DOHH2 (cell line): ENCODE results near the gene PRRC2A.

Source experiments
- H3F3A ChIP-seq: fragments of 200-600 bp; sonication (generic), shearing (Covaris generic); 2 replicates; pipeline ENCODE4 v1.6.0; 2016; ENCODE audit warnings: antibody characterized with exemption, mild to moderate bottlenecking; ENCODE audit not compliant: control insufficient read depth, insufficient read depth
- H3K27ac ChIP-seq: fragments of 200-600 bp; sonication (generic); 2 replicates; pipeline ENCODE4 v1.5.1; 2014; ENCODE audit warnings: low read depth, mild to moderate bottlenecking, low read length, moderate library complexity
- H3K27me3 ChIP-seq: fragments of 200-600 bp; sonication (generic); 2 replicates; pipeline ENCODE4 v1.6.1; 2014; ENCODE audit warnings: mild to moderate bottlenecking, low read length, mixed read lengths; ENCODE audit not compliant: control insufficient read depth
- H3K36me3 ChIP-seq: fragments of 200-600 bp; sonication (generic); 2 replicates; pipeline ENCODE4 v1.6.1; 2014; ENCODE audit warnings: mild to moderate bottlenecking, low read length, moderate library complexity, mixed read lengths; ENCODE audit not compliant: control insufficient read depth
- H3K4me1 ChIP-seq: fragments of 200-600 bp; sonication (generic); 2 replicates; pipeline ENCODE4 v1.6.1; 2014; ENCODE audit warnings: mild to moderate bottlenecking, low read length, mixed read lengths; ENCODE audit not compliant: control insufficient read depth
- H3K4me2 ChIP-seq: fragments of 200-600 bp; sonication (generic); 2 replicates; pipeline ENCODE4 v1.6.0; 2014; ENCODE audit warnings: mild to moderate bottlenecking, low read length, moderate library complexity
- H3K4me3 ChIP-seq: fragments of 200-600 bp; sonication (generic); 2 replicates; pipeline ENCODE4 v1.5.1; 2014; ENCODE audit warnings: mild to moderate bottlenecking, low read length, mixed read lengths
- H3K79me2 ChIP-seq: fragments of 200-600 bp; sonication (generic); 2 replicates; pipeline ENCODE4 v1.6.1; 2014; ENCODE audit warnings: mild to moderate bottlenecking, low read length, mixed read lengths; ENCODE audit not compliant: control insufficient read depth
- H3K9me2 ChIP-seq: fragments of 200-600 bp; sonication (generic); replicated peaks from 2 replicates; pipeline ENCODE4 v1.6.1; 2014; ENCODE audit warnings: mild to moderate bottlenecking, low read length, mixed read lengths; ENCODE audit not compliant: control insufficient read depth
- H3K9me3 ChIP-seq: fragments of 200-600 bp; sonication (generic); 2 replicates; pipeline ENCODE4 v1.6.1; 2014; ENCODE audit warnings: antibody characterized with exemption, low read length, mixed read lengths; ENCODE audit not compliant: control insufficient read depth, insufficient read depth
- H4K20me1 ChIP-seq: fragments of 200-600 bp; sonication (generic); 2 replicates; pipeline ENCODE4 v1.6.0; 2014; ENCODE audit warnings: low read depth, mild to moderate bottlenecking, antibody characterized with exemption, low read length, moderate library complexity; ENCODE audit not compliant: control insufficient read depth, insufficient read depth
- EZH2phosphoT487 ChIP-seq: fragments of 200-600 bp; sonication (generic); IDR thresholded peaks from 2 replicates; pipeline ENCODE4 v1.6.1; 2017; ENCODE audit warnings: borderline replicate concordance, mild to moderate bottlenecking, antibody characterized with exemption, low read length, moderate library complexity, mixed read lengths
- TF ChIP-seq, protein P1 (sequence below): fragments of 200-600 bp; sonication (generic); IDR thresholded peaks from one replicate; pipeline ENCODE4 v1.5.1; 2014; ENCODE audit warnings: antibody characterized with exemption, mild to moderate bottlenecking, low read depth, low read length; ENCODE audit not compliant: poor library complexity, severe bottlenecking

The PRRC2A gene

DNA sequence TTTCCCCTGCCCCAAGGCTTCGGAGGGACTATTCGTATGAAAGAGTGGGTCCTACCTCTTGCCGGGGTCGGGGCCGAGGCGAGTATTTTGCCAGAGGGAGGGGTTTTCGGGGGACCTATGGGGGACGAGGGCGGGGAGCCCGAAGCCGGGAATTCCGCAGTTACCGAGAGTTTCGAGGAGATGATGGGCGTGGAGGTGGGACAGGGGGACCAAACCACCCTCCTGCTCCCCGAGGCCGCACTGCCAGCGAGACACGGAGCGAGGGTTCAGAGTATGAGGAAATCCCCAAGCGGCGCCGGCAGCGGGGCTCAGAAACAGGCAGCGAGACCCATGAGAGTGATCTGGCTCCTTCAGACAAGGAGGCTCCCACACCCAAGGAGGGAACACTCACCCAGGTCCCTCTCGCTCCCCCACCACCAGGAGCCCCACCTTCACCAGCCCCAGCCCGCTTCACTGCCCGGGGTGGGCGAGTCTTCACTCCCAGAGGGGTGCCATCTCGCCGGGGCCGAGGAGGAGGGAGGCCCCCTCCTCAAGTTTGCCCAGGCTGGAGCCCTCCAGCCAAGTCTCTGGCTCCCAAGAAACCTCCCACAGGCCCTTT, 11.3 kb downstream of the PRRC2A start:
- H3K4me3 ChIP-seq, result no peak overlapping the region
- H3K36me3 ChIP-seq, result peaks cover 100% of the 10 kb centered on the region
- no peak overlapping the region for H3K27ac ChIP-seq
- peaks cover 37% of the 10 kb centered on the region for H3K79me2 ChIP-seq
- no peaks in the 10 kb centered on the region for H3K4me1 ChIP-seq
- peaks cover 4% of the 10 kb centered on the region; the same call in 1 of the 2 replicates for H4K20me1 ChIP-seq
- H3K9me2 ChIP-seq, result no peaks in the 10 kb centered on the region
- no peak overlapping the region for H3K4me2 ChIP-seq
- H3F3A ChIP-seq, result peaks cover 29% of the 10 kb centered on the region
- no peaks in the 10 kb centered on the region for H3K9me3 ChIP-seq
- TF ChIP-seq EZH2phosphoT487, result no peak
- TF ChIP-seq, protein P1, sequence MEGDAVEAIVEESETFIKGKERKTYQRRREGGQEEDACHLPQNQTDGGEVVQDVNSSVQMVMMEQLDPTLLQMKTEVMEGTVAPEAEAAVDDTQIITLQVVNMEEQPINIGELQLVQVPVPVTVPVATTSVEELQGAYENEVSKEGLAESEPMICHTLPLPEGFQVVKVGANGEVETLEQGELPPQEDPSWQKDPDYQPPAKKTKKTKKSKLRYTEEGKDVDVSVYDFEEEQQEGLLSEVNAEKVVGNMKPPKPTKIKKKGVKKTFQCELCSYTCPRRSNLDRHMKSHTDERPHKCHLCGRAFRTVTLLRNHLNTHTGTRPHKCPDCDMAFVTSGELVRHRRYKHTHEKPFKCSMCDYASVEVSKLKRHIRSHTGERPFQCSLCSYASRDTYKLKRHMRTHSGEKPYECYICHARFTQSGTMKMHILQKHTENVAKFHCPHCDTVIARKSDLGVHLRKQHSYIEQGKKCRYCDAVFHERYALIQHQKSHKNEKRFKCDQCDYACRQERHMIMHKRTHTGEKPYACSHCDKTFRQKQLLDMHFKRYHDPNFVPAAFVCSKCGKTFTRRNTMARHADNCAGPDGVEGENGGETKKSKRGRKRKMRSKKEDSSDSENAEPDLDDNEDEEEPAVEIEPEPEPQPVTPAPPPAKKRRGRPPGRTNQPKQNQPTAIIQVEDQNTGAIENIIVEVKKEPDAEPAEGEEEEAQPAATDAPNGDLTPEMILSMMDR, result no peak
- H3K27me3 ChIP-seq, result no peaks in the 10 kb centered on the region

- H3K27ac ChIP-seq, result no peak overlapping the region
- TF ChIP-seq, protein P1, result no peak
- TF ChIP-seq EZH2phosphoT487, result no peak
- no peak overlapping the region for H3K4me3 ChIP-seq
- no peaks in the 10 kb centered on the region for H3K9me3 ChIP-seq
- no peaks in the 10 kb centered on the region for H3K27me3 ChIP-seq
- H3K4me2 ChIP-seq, result no peak overlapping the region
- H3K4me1 ChIP-seq, result no peaks in the 10 kb centered on the region
- peaks cover 34% of the 10 kb centered on the region for H3K79me2 ChIP-seq
- H3F3A ChIP-seq, result peaks cover 33% of the 10 kb centered on the region
- peaks cover 4% of the 10 kb centered on the region; the same call in 1 of the 2 replicates for H4K20me1 ChIP-seq
- H3K9me2 ChIP-seq, result no peaks in the 10 kb centered on the region
- peaks cover 100% of the 10 kb centered on the region for H3K36me3 ChIP-seq
These were observed 11.9 kb downstream of the PRRC2A start for GRCh38 chr6:31632279-31632946.

GRCh38 chr6:31633447-31633846, 12.9 kb downstream of the PRRC2A start:
- Histone ChIP-seq H3K27me3 (no peaks in the 10 kb centered on the region), H3K4me1 (no peaks in the 10 kb centered on the region), H3K27ac (no peak overlapping the region), H3K36me3 (peaks cover 97% of the 10 kb centered on the region), H3K9me3 (no peaks in the 10 kb centered on the region), H3F3A (peaks cover 42% of the 10 kb centered on the region), H3K79me2 (peaks cover 26% of the 10 kb centered on the region), H4K20me1 (peaks cover 4% of the 10 kb centered on the region; the same call in 1 of the 2 replicates), H3K4me3 (no peak overlapping the region), H3K4me2 (no peak overlapping the region), H3K9me2 (no peaks in the 10 kb centered on the region)
- TF ChIP-seq, protein P1, result no peak
- no peak for TF ChIP-seq EZH2phosphoT487
